HG03469 (cell line): ENCODE results near the gene PAK5.

Experiments
- ATAC-seq: cut with Tn5 transposase; IDR thresholded peaks from one replicate; pipeline ENCODE4 v1.9.1; 2021; ENCODE audit warnings: mild to moderate bottlenecking, moderate library complexity, moderate number of reproducible peaks; ENCODE audit not compliant: unreplicated experiment

The PAK5 gene

GRCh38 chr20:9583151-9583550 lies 255.7 kb downstream of the PAK5 start:
- ATAC-seq: no peak

GRCh38 chr20:9582137-9582536 lies 256.7 kb downstream of the PAK5 start:
- no peak for ATAC-seq

DNA sequence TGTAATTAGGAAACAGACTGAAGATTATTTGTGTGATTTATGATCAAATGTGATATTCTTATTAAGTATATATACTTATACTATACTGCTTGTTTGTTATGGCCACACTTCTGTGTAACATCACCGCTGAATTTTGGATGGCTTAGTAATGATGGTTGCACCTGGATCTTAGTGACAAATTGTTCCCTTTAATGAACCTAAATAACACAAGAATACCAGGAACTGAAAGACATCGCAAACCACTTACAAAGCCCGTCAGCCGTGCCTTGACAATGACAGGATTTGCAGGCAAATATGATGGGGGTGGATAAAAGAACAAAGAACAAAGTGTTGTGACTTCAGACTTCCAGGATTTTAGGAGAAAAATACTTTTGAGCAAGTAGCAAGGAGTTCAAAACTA lies 257.4 kb downstream of the PAK5 start:
- ATAC-seq: no peak

DNA sequence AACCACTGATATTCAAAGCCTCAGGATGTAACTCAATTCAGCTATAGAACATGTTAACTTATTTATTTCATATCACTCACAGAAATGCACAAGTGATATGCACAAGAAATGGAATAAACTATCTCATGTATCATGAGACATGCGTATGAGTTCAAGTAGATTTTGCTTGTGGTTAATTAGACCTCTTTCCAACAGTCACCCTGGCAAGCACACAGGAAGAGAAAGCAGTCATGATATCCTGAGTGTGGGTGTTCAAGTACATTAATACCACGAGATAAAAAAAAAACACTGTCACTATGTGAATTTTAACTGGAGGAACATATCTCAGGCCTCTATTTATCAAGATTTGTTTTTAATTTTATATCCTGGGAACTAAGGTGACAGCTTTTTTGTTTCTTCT lies 260.3 kb downstream of the PAK5 start:
- no peak for ATAC-seq

- ATAC-seq: no peak
Measured at GRCh38 chr20:9577397-9577796, 261.5 kb downstream of the PAK5 start.

DNA sequence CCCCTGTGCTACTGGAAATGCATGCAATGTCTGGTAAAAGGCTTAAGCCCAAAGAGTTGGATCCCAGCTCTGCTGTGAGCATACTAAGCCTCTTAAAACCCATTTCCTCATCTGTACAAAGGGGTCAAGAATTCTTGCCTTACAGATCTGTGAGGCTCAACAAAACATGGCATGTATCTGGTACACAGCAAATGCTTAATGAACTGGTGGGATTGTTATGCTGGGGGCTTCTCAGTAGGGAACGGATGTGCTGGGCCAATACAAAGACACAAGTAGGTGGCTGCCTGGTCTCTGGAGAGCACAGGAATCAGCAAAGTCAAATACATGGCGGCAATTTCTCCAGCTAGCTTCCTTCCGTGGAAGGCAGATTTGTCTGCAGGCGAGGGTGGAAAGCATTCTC lies 262.2 kb downstream of the PAK5 start:
- ATAC-seq: no peak

DNA sequence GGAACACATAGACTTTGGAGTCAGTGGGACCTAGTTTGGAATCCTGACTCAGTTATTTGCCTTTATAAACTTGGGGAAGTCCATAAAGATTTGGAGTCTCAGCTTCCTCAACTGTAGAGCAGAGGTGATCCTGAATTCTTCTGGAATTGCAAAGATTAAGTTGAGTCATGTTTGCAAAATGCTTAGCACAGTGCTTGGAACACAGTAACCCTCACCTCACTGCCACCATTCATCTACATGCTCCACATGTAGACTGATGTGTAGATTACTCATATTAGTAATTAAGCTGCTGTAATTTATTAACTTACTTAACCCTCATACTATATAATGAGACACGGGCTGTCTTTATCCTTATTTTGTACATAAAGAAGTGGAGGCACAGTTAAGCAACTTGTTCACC lies 263.0 kb downstream of the PAK5 start:
- no peak for ATAC-seq

DNA sequence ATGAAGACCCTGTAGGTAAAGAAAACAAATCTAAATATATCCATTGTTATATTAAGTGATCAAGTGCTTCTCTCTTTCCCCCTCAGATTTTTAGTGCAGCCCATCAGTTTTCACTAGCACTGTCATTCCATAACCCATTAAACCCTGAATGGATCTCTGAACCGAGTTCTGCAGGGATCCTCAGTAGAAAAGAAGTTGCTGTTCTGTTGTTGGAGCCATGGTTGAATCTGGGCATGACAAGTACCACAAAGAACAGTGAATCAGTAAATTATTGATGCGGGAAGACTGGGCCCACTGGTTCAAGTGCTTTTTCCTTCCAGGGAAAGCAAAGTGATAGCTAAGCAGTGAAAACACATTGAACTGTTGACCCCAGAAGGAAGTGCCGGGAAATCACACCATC lies 264.1 kb downstream of the PAK5 start:
- ATAC-seq: no peak

DNA sequence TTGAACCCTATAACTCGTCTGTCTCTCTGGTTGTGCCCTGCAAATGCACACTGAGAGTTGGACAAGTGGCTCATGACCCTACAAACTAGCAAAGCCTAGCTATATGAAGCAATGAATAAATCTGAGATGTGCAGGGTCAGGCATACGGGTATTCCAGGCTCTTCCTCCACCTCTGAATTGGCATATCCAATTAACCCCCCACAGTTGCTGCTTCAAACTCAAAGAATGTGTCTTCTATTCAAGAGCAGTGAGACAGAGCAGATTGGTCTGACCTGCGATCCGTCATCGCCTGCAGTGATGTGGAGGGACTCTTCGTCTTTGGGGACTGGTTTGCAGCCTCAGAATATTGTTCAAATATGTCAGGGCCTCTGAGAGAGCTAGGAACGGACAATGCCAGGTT lies 264.7 kb downstream of the PAK5 start:
- ATAC-seq: no peak

DNA sequence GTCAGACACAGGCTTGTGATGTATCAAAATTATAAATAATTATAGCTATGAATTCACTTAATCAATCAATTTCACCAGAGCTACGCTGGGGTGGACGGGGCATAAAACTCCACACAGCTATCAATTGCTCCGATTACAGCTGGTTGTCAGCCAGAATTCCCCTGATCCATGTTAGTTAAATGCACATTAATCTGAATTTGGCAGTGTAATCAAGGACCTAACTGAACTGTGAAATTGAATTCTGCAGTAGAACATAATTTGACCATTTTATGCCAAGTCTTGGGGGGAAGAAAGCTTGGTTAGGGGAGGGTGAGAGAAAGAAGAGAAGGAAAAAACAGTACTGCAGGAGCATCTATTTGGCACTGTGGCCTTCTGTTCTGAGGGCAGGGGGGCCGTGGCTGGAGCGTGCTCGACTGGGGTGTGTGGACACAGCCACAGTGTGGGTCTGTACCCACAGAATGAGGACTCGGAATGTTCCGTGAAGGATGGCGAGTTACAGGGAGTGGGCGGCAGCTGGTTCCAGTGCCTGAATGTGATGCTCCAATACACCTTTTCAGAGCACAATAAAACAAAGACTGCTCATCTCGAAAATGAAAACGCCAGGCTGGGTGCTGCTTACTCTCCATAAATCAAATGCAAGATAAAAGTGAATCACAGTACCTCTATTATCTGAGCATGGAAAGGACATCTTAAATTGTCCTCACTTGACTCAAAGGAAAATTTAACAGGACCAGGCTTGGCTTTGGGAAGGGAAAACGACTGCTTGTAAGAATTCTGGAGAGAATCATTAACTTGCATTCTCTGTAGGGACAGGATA lies 265.3 kb downstream of the PAK5 start:
- ATAC-seq: no peak

- ATAC-seq: no peak
Measured at GRCh38 chr20:9572670-9573069, 266.2 kb downstream of the PAK5 start.

DNA sequence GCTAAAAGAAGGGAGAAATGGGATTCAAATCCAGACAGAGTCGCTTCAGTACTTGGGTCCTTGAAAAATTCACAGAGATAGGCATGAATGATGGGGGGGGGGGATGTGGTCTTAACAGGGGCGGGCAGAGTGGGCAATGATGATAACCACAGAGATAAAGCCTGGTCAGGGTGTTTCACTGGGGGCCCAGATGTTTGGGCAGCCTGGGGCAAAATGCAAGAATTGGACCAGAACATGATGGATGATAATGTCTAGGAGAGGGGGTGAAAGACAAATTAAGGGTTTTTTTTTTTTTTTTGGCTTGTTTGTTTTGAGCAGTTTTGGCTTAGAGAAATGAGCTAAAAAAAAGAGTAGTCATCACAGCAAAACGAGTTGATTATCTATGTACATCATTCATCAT lies 267.1 kb downstream of the PAK5 start:
- ATAC-seq: no peak

GRCh38 chr20:9570612-9571011 lies 268.3 kb downstream of the PAK5 start:
- ATAC-seq: no peak

DNA sequence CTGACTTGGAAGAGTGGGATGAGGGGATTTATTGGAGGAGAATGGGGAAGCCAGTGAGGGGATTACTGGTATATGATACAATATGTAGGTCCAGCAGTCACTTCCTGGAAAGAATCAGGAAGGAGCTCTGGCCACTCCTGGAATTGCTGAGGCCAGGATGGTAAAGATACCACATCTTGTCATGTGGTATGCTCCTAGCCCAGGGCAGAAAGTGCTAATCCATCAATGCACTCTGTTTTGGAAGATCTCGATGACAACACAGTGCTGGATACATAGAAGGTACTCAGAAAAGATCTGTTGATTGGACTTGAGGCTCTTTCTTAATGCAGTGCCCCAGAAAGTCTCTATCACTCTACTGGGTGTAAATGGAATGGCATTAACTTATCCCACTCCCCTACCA lies 271.9 kb downstream of the PAK5 start:
- no peak for ATAC-seq

DNA sequence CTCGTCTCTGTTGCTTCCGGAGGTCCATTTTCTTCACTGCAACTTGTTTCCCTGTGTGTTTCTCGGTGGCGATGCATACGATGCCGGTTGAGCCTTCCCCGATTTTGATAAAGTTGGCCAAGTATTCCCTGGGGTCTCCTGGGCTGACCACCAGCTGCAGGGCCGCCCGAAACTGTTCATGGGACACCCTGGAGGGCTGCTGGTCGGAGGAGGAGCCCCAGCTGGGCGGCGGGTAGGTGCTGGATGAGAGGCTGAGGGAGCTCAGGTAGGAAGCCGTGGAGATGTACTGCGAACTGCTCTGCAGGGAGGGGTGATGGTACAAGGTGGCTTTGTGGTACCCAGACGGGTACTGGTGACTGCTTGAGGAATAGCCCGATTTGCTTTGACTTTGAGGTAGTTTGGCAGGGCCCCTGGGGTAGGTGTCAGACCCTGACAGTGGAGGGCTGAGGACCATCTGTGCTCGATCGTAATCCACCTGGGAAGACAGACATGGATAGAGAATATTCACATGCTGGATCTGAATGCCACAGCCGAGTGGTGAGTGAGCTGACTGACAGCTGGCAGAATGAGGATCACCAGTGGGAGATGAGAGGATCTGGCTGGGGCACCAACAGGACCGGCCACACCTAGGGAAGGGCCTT lies 272.8 kb downstream of the PAK5 start:
- no peak for ATAC-seq

- ATAC-seq: no peak
Measured at GRCh38 chr20:9557411-9557810, 281.5 kb downstream of the PAK5 start.

- no peak for ATAC-seq
Measured at GRCh38 chr20:9555781-9556180, 283.1 kb downstream of the PAK5 start.

- ATAC-seq: no peak
Measured at GRCh38 chr20:9551808-9552550, 286.9 kb downstream of the PAK5 start.

GRCh38 chr20:9550871-9551270 lies 288.0 kb downstream of the PAK5 start:
- ATAC-seq: no peak

DNA sequence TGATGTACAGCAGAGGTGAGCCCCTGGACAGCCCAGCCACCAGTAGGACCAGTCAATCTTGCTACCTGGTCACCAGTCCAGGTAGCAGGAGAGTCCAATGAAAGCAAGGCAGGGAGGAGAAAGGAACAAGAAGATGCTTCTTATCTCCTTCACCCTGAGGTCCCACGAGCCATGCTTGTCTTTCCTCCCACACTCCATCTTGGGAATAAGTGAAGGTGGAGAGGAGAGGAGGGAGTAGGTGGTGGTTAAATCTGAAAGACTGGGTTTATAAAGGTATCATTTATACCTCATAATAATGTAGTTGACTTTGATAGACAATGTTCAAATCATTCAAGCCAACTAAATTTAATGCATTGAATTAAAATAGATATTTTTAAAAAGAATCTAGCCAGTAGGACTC lies 288.6 kb downstream of the PAK5 start:
- ATAC-seq: no peak

GRCh38 chr20:9543214-9543613 lies 295.7 kb downstream of the PAK5 start:
- no peak for ATAC-seq

- ATAC-seq: no peak
Measured at GRCh38 chr20:9535449-9535848, 303.4 kb downstream of the PAK5 start.
